HG03097 (cell line): ENCODE results near the gene PCNX2.

ENCODE experiments used
- ATAC-seq: cut with Tn5 transposase; IDR thresholded peaks from one replicate; pipeline ENCODE4 v1.9.1; 2021; ENCODE audit not compliant: unreplicated experiment, low FRiP score

PCNX2 gene

DNA sequence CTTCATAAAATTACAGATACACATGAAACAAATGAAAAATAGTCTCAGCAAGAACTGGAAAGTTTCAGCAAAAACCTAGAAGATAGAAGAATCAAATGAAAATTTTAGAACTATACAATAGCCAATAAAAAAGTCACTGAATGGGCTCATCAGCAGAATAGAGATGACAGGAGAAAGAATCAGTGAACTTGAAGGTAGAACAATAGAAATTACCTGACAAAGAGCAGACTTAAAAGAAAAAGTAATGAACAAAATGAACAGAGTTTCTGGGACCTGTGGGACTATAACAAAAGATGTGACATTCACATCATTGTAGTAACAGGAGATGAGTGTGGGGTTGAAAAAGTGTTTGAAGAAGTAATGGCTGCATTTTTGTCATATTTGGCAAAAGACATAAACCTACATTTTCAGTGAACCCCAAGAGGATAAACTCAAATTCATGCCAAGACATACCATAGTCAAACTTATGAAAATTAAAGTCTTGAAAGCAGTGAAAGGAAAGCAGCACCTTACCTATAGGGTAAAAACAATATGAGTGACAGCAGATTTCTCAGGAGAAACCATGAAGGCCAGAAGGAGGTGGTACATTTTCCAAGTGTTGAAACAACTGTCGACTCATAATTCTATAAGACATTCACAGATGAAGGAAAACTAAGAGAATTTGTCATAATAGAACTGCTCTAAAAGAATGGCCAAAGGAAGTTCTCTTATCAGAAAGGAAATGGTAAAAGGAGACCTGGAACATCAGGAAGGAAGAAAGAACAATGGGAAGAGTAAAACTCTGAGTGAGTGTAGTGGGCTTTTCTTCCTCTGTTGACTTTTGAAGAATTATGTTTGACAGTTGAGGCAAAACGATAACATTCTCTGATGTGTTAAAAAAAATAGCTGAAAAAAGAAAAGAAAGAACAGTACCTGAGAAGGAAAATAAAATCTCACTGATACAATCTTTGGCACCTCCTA lies 321.6 kb downstream of the PCNX2 start:
- no peak for ATAC-seq

DNA sequence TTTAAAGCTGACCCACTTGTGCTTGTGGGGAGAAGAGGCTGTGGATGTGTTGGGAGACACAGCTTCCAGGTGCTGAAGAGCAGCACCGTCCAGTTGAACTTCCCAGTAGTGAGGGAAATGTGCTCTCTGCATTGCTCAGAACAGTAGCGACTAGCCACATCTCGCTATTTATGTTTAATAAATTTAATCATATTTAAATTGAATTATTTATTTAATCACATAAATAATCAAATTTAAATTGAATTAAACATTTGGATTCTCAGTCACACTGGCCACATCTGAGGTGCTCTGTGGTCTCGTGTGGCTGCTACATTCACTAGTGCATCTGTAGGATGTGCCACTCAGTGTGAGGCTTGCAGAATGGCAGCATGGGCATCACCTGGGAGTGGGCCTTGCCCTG lies 325.0 kb downstream of the PCNX2 start:
- ATAC-seq: no peak

DNA sequence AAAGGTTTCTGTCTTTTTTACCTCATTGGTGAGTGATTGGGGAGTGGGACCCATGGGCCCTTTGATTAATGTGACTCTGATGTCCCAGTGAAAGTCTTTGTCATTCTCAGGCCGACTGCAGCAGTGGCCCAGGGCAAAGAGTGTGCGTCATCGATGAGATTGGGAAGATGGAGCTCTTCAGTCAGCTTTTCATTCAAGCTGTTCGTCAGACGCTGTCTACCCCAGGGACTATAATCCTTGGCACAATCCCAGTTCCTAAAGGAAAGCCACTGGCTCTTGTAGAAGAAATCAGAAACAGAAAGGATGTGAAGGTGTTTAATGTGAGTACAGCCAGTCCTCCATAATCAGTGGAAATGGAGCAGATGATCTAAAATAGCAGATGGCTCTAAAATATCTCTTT lies 325.7 kb downstream of the PCNX2 start:
- no peak for ATAC-seq

DNA sequence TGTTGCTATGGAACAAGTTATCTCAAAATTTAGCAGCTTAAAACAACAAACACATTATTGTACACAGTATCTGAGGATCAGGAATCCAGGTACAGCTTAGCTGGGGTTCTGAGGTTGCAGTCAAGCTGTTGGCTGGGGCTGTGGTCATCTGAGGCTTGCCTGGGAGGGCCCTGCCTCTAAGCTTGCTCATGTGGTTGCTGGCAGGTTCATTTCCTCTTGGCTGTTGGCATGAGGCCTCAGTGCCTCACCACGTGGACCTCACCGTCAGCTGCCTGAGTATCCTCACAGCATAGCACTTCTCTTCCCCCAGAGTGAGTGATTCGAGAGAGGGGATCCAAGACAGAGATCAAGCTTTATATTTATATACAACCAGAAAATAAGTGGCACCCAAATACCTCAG lies 326.6 kb downstream of the PCNX2 start:
- no peak for ATAC-seq

DNA sequence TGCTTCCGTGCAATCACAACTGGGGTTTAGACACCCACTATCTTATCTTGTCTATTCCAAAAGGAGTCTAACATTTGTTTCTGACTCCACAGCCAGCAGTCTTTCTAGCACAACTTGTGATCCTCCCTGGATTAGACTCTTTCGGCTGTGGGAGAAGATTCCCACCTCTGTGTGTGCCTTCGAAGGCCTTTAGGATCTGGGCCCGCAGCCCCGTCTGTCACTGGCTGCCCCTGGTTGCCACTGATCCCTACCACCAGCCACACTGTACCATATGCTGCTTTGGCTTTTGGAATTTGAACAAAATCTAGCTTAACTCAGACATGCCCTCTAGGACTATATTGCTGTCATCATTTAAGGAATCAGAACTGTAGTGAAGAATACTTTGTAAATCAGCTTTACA lies 327.1 kb downstream of the PCNX2 start:
- ATAC-seq: no peak

DNA sequence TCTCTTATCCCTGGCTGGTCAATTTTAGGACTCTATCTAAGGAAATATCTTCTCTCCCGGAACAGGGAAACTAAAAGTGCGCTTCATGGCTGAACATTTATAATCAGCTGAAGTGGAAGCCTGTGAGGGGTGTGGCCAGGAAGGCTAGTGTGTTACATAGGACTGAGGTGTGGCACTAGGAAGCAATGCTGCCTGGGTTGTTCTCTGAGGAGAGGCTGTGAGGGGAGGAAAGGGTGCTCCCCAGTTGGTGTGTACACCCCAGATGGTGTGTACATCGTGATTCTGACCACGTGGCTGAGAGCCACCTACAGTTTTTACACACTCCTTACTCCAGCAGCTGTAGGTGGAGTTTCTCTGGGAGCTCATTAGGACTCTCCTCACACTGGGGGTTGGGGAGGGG lies 328.9 kb downstream of the PCNX2 start:
- no peak for ATAC-seq

DNA sequence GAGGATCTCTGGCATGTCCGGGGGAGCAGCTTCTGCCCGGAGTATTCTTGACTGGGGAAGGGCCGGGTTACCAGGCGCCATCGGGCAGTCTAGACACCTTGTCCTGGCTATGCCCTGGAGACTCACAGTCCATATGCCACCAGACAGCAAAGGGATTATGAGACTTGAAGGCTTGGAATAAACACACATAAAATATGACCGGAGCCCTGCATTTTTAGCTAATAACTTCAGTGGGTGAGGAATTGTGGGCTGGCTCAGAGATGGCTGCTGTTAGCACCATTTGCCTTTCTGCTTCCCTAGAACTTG lies 329.7 kb downstream of the PCNX2 start:
- ATAC-seq: no peak

DNA sequence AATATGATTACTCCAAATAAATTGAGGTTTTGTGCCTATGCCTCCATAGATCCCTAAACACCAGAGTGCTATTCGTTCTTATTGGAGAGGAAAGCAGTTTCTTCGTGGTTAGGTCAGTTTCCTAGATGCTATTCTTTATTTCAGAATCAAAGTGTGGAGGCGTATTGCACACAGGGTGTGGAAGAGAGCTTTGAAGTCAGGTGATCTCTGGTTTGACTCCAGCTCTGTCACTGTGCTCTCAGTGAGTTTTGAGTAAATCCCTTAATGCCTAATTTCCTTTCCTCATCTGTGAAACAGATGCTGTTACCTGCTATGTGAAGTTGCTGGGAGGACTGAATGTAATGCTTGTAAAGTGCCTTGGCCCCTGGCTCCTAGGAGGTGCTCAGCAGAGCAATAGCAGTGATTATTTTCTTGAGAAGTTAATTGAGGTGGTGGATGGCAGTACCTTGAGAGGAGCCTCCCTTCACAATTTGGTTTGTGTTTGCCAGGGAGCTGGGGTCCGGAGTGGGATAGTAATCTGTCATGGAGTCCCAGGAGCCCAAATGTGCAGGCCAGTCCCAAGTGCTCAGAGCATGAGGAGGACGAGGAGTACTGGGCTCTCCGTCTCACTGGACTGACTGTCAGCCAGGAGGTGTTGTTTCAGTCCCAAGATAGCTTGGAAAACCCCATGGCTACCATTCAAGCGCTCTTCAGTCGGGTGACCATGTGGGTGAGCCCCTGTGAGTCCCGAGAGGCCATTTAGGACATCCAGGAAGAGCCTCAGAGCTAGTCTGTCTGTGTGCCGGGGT lies 330.2 kb downstream of the PCNX2 start:
- no peak for ATAC-seq

DNA sequence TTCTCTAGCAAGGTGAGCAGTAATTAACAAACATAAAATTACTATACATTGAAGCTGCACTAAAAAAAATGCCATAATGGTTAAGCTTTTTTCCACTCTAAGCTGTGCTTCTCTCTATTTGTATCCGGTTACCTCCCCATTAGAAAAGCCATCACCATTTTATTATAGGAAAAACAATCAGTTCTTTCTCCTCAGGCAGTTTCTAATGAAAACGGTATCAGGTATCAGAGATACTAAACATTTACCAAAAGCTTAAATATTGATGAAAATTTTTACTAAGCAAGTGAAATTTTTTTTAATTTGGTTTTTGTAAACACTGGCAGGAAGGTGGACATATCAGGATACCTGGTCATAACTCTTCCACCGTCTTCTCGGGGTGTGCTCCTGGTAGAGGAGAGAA lies 330.9 kb downstream of the PCNX2 start:
- ATAC-seq: no peak

DNA sequence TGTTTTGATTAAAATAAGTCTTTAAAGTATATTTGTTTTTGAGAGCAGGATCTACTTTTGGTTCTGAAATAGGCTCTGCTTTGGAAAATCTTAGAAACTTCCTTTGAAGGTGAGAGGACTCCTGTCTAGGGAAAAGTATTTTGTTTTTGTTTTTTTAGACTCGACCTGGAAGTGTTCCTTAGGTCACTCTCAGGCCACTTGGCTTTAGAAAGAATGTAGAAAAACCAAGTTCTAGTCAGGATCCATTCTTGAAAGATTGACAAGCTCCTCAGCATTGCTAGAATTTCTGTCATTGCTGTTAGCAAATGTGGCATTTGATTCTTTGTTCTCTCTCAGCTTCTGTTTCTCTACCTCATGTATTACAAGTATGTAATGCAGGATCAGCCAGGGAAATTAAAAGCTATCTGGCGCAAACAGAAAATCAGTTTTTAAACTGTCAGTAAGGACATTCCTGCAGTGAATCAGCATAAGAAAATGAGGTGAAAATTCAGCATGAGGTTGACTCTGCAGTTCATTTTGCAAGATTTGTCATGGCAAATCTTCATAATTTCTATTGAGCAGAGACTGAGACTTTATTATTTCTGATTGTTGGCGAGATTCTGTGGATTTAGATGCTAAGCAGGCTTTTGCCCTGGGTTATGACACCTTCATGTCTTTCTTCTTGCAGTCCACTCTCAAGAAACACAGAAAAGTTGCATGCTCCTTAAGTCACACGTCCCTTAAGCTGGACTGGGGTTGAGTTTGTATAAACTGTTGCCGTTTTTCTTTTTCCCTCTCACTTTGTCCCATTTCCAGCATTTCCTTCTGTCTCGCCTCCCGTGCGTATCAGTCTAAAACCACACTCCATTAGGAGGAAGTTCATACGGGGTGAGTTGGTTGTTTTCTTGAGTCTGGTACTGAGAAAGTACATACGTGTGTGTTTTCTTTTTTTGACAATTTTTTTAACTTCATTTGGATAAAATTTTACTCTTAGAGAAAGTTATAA lies 332.5 kb downstream of the PCNX2 start:
- no peak for ATAC-seq

DNA sequence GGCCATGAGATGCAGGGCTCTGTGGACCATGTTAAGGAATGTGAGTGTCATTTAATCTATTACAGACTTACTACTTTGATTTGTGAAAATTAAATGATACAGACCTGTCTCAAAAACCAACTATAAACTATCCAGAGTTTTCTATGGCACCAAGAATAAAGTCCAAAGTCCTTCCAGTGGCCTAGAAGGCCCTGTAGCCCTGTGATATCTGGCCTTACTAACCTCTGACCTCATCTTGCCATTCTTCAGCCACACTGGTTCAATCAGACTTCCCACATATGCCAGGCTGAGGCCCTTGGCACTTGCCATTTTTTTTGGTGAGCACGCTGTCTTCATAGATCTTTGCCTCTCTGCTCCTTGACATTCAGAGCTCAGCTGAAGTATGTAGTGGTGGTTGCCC lies 337.5 kb downstream of the PCNX2 start:
- no peak for ATAC-seq

DNA sequence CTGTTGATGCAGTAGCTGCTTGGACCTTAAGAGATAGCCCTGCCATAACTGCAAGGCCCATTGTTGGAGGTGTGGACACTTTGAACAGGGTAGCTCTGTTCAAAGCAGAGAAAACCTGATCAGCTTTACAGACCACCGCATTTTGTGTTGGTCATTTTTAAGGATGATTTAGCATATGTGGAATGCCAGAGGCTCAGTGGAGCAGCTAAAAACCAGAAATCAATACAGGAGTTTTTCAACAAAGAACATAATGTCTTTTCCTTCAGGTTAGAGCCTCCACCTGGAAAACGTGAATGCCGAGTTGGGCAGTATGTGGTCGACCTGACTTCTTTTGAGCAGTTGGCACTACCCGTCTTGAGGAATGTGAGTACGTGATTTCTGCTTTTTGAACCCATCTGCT lies 339.4 kb downstream of the PCNX2 start:
- ATAC-seq: no peak

DNA sequence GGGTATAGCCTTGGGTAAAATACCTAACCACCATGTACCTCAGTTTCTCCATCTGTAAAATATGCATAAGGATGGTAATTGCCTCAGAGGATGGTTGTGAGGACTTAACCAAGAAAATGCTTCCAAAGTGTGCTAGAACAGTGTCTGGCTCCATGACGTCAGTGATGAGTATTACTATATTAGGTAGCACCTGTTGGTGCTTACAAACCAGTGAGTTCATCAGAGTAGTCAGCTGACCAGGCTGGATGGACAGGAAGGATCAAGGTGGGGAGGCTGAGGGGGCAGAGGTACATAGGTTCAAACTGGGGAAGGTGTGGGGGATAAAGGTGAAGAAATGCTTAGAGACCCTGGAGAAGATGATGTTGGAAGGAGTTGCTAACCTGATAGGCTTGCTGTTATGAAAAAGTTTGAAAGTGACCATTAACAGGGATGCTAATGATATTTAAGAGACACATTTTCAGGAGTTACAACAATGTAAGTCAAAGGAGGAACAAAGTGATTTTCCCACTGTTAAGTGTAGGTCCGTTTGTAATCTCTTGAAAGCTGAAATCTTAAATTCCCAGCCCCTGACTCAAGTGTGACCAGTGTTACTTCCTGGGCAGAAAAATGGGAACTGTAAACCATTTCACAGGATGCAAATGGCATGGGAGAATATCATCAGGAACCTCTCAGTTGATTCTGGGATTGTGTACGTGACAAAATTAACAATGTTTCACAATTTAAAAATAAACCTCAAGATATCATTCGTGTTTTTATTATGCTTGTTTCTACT lies 340.7 kb downstream of the PCNX2 start:
- ATAC-seq: no peak

DNA sequence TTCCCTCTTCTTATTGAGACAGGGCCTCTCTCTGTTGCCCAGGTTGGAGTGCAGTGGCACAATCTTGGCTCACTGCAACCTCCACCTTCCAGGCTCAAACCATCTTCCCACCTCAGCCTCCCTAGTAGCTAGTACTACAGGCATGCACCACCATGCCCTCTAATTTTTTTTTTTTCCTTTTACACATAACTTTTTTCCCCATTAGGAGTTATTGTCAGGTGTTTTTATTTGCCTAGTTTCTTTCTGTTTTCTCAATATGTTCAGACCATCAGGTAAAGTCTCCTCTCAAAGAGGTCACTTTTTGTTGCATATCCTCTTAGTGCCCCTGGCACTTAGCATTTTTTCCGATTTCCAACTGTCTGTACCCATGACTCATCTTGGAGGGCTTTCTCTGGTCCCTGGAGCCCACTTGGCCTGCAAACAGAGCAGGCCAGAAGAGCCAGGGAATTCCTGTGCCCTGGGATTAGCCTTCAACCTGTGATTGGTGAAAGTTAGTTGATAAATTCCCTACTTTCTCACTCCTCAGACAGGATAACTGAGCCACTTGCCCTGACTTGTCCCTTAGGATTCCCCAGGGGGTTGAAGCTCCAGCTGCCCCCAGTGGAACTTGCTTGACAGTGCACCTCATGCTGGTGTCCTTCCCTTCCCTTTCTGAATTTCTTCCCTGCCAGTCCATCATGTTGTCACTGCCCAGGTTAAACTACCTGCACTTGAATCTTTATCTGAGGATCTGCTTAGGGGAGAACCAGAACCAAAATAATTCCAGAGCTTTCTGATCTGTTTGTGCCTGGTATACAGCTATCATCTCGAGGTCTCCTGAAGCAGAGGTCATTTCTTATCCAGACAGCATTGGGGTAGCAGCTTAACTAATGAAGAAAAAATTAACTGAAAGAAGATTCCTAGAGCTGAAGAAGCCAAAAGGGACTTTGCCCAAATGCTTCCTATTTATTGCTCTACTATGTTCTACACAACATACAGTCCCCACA lies 342.7 kb downstream of the PCNX2 start:
- ATAC-seq: peak; percentile 45

DNA sequence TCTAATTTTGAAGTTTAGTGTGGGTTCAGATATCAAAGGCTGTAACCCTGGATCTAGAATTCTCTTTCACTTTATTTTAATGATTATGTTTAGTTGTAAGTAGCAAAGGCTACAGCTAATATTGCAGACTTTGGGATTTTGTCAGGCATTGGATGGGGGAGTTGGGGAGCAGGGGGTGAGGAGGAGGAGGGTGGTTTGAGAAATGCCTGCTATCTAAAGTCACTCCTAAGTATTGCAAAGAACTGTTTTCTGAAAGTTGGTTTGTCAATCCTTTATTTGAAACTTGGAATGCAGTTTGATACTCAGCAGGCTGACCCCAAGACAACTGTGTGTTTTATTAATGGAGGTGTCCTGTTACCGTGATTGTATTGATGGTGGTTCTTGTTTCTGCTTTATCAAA lies 343.9 kb downstream of the PCNX2 start:
- no peak for ATAC-seq

DNA sequence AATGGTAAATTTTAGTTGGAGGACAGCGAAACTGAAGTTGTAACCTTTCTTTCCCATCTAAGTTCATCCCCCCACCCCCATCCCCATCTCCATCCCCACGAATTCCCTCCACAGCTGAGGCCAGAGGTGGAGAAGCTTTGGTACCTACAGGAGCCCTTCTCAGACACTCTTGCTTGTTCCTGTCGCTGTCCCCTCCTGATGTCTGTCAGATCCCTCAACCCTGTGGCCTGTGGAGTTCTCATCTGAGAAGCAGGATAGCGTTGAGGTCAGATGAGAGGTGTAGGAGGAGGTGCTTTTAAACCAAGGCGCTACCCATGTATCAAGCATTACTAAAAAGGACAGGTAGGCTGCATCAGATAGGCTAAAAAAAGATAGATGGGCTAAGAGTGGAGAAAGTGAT lies 344.3 kb downstream of the PCNX2 start:
- ATAC-seq: no peak

DNA sequence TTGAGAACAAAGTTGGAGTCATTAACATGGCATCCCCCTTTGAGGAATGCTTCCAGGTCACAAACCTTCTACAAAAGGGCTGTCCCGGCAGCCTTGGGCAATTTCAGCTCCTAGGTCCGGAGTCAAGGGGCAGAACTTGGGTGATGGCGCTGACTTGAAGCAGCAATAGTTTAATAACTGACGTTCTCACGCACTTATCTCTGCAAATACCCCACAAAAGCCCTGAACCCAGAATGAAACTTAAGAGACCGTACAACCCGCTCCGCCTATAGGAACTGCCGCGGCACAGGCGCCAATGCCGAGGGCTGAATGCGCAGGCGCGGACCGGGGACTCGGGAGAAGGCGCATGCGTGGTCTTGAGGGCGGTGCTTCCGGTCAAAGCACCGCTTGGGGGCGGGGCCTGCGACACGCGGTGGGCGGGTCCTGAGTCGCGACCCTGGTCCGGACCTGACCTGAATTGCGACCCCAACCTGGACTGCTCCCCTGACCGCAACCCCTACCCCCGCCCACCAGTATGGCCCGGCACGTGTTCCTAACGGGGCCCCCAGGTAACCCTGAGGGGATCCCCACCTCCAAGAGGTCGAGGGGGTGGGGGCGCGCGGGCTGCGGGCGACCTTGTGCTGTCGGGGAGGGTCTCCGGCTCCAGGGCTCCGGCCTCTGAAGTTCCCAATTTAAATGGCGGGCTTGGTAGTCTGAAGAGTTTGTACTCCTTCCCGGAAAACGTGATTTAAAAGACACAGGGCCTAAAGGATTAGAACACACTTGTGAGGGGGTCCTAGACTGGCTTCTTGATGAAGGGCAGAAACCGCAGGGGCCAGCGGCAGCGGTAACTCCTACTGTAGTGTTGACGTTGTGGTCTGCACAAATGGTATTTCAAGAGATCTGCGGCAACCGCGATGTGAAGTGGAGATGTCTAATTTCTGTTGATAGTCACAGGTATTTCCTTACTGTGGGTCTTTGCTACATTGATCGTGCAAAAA lies 345.0 kb downstream of the PCNX2 start, which contains the start of gene NTPCR:
Gene NTPCR (plus strand): TSS at position 415 of the 980 bp plus-strand sequence. CDS start 100 bp downstream, at position 515.
- peak; percentile 77 for ATAC-seq
